GM12874 (cell line): ENCODE results near the gene MBLAC1.

Experiments
- TF ChIP-seq, protein P1 (sequence below): IDR thresholded peaks from 2 replicates; pipeline ENCODE4 v1.5.1; 2011; ENCODE audit warnings: low read depth, mild to moderate bottlenecking, control low read depth, low read length, moderate library complexity; ENCODE audit not compliant: insufficient read depth

MBLAC1 gene

GRCh38 chr7:100147278-100147677 lies 20.5 kb downstream of the MBLAC1 start:
- TF ChIP-seq, protein P1, sequence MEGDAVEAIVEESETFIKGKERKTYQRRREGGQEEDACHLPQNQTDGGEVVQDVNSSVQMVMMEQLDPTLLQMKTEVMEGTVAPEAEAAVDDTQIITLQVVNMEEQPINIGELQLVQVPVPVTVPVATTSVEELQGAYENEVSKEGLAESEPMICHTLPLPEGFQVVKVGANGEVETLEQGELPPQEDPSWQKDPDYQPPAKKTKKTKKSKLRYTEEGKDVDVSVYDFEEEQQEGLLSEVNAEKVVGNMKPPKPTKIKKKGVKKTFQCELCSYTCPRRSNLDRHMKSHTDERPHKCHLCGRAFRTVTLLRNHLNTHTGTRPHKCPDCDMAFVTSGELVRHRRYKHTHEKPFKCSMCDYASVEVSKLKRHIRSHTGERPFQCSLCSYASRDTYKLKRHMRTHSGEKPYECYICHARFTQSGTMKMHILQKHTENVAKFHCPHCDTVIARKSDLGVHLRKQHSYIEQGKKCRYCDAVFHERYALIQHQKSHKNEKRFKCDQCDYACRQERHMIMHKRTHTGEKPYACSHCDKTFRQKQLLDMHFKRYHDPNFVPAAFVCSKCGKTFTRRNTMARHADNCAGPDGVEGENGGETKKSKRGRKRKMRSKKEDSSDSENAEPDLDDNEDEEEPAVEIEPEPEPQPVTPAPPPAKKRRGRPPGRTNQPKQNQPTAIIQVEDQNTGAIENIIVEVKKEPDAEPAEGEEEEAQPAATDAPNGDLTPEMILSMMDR = no peak

- TF ChIP-seq, protein P1 = no peak
These were observed 21.4 kb downstream of the MBLAC1 start for GRCh38 chr7:100148225-100148558.

DNA sequence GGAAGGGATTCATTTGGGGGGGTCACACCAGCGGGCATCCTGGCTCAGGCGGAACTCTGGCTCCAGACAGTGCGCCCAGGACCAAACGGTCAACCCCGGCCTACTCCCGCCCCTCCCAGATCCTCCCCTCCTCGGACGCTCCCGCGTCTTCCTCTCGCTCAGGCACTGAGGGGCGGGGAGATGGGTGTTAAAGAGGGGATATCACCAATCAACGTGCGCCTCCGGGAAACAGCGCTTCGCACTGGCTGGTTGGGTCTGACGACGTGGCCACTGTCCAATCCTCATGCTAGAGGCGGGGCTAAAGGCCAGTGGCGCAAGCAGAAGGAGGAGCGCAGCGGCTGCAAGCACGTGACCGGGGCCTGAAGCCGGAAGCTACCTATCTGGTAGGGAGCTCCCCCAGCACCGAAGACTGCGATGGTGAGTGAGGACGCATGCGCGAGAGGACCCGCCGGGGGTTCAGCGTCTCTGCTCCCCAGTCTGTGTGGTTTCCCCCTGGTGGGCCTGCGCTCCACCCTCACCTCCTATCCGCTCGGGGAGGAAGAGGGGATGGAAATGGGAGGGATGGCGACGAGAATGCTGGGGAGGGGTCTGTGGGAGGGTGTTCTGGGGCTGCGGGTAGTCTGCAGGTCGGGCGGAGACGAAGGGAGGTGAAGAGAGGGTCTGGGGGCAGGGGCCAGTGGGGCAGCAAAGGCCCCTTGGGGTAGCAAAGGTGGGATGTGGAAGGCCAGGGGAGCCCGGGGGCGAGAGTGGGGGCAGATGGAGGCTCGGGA lies 22.0 kb downstream of the MBLAC1 start, which contains the start of gene LAMTOR4:
TSS of gene LAMTOR4 (plus strand) at position 360 of the 770 bp plus-strand sequence. CDS start at position 415, 55 bp downstream.
- TF ChIP-seq, protein P1 = no peak

DNA sequence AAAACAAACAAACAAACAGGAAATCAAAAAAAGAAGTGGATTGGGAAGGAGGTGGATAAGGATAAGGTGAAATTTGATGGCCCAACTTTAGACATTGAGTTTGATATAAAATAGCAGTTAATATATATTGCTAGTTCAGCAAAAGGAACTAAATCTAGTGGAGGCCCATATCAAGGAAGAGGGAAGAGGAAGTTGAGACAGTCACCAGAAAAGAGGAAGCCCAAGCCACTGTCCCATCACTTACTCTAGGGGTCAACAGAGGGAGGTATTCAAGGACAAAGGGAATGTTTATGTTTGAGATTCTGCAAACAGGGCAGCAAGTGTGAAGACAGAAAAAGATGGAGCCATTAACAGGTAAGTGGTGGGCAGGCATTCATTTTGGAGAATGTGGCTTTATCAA lies 25.6 kb downstream of the MBLAC1 start:
- TF ChIP-seq, protein P1 = no peak

- TF ChIP-seq, protein P1 = no peak
These were observed 26.3 kb downstream of the MBLAC1 start for GRCh38 chr7:100152937-100153666.

- TF ChIP-seq, protein P1 = no peak
These were observed 27.2 kb downstream of the MBLAC1 start for GRCh38 chr7:100153708-100154535.
